GM18502 (cell line): Measurements from ENCODE around the gene CFAP65.

Source experiments
- ATAC-seq: cut with Tn5 transposase; IDR thresholded peaks from one replicate; pipeline ENCODE4 v1.9.1; 2021; ENCODE audit warnings: mild to moderate bottlenecking; ENCODE audit not compliant: unreplicated experiment, poor library complexity

The CFAP65 gene

DNA sequence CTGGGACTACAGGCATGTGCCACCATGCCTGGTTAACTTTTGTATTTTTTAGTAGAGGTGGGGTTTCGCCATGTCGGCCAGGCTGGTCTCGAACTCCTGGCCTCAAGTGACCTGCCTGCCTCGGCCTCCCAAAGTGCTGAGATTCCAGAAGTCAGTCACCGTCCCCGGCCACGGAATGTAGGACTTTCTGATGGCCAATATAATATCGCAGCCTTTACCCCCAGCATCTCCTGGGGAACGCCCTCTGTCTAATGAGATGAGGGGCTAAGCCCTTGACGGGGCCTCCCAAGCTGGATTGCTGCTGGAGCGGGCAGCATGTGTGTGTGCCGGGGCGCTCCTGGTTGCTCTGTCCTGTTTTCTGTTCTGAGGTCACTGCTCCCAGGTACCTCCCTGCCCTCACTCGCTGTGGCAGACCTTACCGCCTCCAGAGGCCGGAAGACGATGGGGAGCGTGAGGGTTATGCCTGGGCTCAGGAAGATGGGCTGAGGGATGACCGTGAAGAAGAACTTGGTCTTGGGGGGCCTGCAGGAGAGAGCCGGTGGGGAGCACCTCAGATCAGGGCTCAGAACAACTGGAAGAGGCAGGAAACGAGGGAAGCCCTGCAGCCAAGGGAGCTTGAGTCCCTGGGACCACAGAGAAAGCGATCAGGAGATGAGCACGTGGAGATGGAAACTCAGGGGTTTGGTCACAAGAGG is 9.1 kb downstream of the CFAP65 start:
- no peak for ATAC-seq

DNA sequence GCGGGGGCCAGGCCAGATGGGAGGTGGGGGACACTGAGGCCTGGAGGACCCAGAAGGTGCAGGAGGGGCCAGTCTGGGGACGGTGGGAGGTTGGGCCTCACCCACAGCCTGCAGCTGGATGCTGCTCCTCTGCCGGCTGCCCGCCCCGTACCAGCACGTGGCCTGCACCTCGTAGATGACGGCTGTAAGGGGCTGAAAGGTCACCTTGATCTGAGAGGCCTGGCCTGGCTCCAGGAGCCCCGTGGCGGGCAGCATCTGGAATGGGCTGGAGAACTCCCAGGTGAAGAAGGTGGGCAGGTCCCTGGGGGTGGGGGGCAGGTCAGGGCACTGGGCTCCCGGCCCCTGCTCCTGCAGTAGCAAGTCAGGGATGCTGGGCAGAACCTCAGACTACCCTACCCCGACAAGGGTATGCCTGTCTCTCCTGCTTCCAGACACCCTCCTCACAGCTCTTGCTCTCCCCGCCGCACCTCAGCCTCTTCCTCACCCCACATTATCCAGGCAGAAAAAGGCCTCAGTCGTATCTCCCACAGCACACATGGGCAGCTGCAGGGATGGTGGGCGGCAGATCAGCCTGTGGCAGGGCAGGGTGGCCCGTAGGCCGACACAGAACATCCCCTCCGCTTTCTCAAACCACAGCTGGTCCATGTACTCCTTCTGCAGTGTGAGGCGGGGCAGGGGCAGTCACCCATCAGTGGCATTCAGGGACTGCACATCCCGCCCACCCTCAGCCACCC is 10.1 kb downstream of the CFAP65 start:
- ATAC-seq, result no peak

DNA sequence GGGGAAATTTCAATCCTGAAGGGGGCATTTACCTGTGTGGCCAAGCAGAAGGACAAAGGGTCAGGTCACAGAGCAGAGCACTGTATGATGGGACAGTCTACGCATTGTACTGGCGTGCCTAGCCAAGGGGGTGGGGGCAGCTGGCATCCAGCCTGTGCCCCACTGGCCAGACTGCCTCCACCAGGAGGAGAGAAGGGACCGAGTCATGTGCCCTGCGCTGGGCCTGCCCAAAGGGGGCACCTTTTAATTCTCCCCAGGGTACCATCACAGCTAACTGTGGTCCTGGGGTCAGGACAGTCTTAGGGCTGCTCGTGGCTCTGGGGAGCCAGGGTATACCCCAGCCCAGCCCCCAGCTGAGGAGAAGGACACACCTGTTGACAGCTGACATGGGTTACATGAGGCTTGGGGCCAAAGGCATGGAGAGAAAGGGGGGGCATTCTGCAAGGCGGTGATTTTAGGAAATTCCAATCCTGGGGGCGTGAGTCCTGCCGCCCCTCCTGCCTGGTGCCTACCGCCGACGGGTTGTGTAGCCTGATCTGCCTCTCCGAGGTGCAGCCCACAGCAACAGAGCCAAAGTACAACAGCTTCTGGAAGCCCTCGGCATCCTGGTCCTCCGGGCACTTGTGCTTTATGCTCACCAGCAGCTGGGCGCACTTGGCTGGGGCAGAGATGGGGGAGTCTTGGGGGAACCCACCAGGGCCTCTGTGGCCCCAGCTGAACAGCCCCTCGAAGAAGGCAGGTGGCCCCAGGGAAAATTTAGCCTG is 11.0 kb downstream of the CFAP65 start:
- no peak for ATAC-seq

DNA sequence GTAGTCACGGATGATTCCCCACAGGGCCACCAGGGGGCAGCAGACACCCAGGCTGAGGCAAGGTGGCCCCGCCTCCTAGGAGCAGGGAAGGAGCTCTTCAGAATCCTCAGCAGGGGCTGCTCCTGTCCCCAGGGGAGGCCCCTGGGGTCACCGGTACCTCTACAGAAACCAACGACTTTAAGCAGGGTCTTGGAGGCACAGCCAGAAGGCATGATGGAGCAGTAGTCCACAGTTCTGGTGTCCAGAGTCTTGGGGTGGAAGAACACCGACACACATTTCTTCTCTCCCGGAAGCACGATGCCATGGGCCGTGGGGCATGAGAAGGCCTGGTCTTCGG is 11.5 kb downstream of the CFAP65 start:
- peak; percentile 69 for ATAC-seq

DNA sequence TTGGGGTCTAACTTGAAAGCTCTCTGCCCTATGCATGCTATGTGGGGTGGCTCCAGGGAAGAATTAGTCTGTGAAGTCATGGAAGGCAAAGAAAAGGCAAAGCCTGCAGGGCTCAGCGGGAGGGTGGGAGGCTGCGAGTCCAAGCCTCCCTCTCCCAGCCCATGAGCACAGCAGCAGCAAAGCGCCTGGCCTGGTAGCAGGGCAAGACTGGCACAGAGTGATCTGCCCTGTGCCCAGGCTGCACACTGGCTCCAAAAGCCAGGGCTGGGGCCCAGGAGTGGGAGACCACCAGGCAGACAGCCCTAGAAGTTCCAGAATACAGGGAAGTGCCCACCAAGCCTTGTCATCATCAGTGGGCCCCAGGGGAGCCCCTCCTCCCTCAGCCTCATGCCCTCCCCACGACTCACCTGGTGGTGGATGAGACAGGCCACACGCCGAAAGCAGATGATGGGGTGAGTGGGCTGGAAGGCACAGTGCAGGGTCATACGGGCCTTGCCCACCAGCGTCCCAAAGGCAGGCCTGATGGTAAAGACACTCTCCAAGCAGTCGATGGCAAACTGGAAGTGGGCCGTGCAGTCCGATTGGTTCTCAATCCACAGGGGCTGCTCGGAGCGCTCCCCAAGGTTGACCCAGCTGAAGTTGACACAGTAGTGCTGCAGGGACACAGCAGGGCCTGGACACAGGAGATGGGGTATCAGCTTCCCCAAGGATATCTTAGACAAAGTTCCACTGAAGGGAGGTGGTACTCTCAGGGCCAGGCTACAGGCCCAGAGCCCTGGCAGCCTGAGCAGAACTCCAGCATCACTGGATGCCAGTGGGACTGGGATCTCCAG is 12.1 kb downstream of the CFAP65 start:
- no peak for ATAC-seq

DNA sequence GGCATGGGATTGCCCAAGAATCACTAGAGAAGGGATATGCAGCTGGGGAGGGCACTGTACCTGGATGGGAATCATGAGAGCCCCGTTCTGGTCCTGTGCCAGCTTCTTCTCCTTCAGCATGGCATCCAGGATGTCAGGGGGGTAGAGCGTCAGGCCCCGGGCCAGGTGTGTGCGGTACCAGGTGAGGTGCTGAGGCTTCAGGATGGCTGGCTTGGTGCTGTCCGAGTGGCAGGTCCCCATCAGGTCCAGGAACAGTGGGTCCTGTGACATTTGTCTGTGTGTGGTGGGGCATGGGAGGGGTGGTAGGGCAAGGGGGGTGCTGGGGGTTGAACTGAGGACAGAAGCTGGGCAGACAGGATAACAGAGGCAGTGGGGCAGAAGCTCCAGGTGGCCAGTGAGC is 13.2 kb downstream of the CFAP65 start:
- no peak for ATAC-seq

DNA sequence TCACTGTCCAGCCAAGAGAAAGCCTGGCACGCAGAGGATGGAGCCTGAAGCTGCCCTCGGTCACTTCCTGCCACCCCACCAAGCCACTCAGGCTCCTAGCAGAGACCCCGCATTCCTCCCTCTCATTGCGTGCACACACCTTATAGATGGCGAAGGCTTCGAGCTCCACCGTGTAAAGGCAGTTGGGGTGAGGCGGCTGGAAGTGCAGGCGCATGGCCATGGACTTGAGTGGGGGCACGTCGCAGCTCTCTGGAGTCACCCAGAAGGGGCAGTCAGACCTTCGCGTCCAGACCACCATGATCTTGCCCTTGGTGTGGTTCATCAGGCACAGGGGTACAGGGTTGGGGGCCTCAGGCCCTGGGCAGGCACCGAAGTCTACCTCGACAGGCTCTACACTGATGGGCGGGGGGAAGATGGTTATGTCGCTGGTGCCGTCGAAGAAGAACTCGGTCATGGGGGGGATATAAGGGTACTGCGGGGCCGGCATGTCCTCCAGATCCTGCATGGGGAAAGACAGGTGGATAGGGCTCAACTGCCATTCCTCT is 13.7 kb downstream of the CFAP65 start:
- no peak for ATAC-seq

DNA sequence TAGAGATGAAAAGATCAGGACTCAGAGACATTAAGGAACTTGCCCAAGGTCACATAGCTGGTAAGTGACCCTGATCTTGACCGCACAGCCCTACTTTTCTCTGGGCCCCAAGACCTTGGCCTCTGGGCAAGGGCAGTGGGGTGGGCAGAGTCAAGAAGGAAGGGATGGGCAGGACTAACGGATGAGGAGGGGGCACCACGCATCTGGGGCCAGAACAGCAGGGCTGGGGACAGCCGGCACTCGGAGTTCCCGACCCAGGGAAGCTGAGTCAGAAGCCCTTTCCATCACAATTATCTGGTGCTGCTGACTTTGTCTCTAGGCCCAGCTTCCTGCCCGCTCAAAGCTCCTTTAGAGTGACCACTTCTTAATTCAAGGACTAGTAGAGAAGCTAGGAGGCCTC is 14.4 kb downstream of the CFAP65 start:
- ATAC-seq, result no peak

DNA sequence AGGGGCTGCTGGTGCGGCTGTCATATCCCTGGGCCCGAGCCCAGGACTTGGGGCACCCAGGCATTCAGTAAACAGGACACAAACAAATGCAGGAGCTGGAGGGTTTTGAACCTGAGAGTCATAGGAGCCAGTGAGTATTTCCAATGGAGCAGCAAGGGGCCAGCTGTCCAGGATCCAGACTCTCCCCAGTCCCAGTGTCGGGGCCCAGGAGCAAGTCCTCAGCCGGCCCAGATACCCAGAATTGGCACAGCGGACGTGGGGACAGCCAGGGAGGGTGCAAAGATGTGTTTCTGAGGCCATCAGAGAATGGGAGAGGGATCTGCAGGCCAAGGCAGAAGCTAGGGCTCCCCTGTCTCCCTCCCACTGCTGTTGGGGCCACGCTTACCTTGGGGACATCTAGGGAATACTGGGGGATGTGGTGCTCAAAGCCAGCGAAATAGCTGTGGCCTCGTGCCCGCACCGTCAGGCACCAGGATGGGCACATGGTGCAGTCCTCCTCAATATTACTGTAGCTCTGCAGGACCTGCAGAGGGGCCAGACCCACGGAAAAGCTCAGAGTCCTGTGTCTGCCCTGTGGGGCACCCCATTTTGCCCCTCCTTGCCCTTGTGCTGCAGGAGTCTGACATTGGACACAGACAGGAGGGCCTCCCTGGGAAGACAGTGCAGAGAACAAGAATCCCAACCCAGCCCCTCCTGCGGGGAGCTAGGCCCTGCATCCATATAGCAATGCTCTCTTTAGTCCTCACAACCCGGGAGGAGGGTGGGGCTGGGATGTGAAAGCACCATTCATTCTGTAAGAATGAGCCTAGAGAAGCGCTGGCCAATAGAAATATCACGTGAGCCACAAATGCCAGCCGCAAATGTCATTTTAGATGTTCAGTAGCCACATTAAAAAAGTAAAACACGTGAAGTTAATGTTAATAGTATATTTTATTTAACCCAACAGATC is 15.4 kb downstream of the CFAP65 start:
- ATAC-seq, result no peak

DNA sequence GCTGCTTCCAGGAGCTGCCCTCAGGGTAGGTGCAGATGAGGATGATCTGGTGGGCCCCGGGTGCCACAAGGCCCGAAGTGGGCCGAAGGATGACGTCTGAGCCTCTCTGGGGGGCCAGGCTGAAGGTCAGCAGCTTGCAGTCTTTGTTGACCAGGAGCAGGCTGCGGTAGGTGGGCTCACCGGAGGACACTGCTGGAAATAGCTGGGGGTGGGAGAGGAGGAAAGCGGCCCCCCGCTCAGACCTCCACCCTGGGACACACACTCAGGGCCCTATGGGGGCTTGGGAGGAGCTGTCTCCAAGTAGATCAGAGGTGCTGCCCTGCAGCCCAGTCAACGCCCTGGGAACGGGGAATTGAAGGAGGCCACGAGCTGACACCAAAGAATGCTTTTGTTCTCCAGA is 17.3 kb downstream of the CFAP65 start:
- ATAC-seq, result no peak

DNA sequence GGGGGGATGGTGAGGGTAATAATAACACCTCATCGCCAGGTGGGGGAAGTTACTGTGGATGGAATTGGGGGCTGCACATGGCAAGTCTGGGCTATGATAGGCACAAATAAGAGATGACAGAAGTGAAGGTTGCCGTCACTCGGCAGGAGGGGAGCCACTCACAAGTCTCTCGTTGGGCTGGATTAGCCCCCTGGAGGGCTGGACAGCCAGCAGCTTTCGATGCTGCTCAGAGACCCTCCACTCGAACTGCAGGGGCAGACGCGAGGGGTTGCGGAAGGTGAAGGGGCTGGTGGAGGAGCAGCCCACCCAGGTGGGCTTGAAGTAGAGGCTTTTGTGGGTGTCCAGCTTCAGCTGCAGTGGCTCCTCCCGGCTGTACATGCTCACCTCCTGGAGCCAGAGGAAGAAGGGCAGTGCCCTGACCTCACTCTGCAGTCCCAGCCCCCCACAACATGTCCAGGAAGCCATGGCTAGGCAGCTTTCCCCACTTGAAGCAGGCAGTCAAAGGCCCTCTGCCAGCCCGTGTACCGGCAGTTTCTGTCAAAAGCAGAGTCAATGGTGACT is 18.2 kb downstream of the CFAP65 start:
- ATAC-seq, result no peak

DNA sequence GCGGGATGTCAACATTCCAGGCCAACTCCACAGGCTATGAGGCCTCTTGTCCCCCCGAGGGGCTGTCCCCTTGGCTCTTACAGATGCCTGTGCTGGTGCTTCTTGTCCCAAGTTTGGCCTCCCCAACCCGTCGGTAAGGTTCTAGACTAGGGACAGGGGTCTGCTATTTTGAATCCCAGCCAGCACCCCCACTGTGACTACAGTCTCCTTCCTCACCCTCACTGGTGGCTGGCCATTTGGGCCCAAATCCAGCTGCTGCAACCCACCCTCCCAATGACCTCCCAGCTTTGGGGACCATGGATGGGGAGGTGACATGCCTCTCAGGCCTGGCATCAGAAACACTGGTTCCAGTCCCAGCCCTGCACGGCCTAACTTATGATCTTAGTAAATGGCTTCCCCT is 18.7 kb downstream of the CFAP65 start:
- ATAC-seq, result no peak

DNA sequence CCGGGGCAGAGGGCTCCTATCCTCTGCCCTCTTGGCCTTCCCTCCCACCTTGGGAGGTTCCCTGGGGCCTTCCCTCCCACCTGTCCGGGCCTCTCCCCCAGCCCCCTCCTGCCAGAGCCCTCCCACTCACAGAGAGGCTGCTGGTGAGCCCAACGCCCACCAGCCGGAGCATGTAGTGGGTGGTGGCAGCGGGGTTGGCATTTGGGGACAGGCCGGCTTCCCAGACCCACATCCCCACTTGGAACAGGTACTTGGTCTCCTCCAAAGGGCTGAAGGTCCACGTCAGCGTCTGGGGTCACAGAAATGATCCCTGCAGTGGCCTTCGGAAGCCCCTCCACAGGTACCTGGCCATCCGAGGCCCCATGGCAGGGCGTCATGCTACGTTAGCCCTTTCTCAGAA is 19.3 kb downstream of the CFAP65 start:
- ATAC-seq, result no peak

DNA sequence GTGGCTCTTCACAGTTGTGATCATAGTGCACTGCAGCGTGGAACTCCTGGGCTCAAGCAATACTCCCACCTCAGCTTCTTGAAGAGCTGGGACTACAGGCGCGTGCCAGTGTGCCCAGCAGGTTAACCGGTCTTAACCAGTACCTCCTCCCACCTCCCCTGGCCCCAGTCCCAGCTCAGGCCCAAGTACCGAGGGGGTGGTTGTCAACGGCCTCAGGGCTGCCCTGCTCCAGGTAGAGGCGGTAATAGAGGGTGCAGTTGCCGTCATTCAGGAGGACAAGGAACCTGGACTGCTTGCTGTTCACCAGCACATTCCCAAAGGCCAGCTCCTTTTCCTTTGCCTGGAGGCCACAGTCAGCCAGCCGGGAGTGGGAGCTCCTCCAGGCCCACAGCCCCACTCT is 19.7 kb downstream of the CFAP65 start:
- ATAC-seq, result no peak

DNA sequence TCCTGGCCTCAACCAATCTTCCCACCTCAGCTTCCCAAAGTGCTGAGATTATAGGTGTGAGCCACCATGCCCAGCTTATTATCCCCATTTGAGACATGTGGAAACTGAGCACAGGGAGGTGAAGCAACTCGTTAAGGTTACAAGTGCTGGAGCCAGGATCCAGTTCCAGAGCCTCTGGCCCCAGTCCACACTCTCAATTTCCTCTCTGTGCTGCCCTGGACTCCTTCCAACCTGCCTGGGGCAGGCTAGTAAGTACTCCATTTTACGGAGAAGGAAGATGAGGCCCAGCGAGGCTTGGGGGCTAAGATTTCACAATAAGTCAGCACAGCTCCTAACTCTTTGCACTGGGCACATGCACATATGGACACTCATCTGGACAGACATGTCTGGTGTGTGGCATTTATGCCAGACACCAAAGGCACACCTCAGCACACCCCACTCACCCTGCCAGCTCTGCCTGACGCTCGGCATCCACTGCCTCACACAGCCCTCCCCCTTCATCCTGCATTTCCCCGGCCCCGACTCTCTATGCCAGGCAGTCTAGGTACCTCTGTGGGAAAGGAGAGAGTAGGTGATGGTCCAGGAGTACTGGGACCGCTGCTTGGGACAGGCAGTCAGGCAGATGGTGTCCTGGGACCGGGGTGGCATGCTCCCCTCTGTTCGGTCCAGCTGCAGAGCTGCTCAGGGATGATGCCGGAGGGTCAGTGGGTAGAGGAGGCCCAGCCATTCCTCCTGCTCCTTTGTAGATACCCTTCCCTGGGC is 20.5 kb downstream of the CFAP65 start:
- ATAC-seq, result no peak

DNA sequence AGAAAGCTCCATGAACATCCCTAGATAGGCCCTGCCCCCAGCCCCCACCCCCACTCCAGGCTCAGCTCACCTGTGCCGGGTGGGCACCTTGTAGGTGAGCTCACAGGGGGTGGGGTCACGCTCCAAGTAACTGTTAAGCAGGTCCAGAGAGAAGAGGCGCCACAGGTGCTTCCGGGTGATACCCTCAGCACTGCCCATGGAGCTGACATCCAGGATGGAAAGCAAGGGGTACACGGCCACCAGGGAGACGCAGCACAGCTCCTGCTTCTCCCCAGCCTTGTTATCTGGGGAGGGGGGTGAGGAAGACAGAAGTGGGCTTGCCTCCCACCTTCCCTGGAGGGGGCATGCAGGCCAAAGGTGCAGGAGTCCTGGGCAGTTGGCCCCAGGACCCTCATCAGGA is 21.9 kb downstream of the CFAP65 start:
- no peak for ATAC-seq

DNA sequence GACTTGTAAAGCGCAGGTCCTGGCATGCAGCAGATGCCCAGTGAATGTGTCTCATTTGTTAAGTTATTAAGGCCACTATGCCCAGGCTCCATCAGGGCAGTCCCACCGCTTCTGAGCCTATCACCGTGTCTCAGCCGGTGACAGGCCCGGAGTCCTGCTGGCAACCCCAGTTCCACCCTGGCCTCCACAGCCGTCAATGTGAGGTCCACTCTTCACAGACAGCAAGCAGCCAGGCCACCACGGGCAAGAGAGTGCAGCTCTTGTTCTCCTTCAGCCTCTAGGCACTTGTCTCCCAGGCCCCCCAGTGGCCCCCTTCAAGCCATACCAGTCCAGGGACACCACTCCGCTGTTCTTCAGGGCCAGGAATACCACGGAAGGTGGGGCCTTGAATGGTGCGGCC is 22.6 kb downstream of the CFAP65 start:
- no peak for ATAC-seq

DNA sequence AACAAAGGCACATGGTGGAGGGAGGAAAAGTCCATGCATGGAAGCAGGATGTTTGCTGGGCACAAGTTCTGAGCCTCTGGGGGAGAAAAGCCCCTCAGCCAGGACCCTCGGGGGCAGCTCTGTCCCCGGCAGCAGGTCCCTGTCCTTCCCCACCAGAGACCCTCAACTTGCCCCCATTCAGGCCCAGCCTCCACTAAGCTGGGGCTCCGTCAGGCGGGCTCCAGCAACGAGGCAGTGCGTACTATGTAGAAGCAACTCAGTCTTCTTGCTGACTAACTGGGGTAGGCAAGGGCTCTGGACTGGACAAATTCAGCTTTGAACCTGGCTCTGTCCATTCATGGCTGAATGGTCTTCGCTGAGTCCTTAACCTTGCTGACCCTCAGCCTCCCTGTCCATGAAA is 23.0 kb downstream of the CFAP65 start:
- ATAC-seq, result no peak
